GM19463 (cell line): ENCODE measurements around the gene UNC13C.

ENCODE experiments used
- ATAC-seq: cut with Tn5 transposase; IDR thresholded peaks from one replicate; pipeline ENCODE4 v1.9.1; 2021; ENCODE audit warnings: mild to moderate bottlenecking, moderate library complexity; ENCODE audit not compliant: unreplicated experiment

Gene UNC13C

DNA sequence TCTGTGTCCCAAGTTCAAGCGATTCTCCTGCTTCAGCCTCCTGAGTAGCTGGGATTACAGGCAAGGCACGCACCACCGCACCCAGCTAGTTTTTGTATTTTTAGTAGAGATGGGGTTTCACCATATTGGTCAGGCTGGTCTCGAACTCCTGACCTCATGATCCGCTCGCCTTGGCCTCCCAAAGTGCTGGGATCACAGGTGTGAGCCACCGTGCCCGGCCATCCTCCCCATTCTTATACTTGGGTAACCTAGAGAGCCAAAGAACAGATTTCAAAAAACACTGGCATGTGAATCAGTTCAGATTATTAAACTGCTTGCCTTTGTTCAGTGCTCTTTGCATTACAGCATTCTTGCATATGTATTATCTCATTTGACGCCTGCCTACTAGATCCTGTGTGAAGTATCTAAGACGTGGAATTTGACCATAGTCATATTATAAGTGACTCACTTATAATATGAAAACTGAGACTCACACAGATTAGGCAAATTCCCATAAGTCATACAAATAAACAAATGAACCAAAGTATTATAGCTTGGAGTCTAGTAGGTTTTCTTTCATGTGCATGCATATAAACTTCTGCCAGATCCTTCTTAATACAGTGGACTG, 123.5 kb downstream of the UNC13C start:
- ATAC-seq: no peak

DNA sequence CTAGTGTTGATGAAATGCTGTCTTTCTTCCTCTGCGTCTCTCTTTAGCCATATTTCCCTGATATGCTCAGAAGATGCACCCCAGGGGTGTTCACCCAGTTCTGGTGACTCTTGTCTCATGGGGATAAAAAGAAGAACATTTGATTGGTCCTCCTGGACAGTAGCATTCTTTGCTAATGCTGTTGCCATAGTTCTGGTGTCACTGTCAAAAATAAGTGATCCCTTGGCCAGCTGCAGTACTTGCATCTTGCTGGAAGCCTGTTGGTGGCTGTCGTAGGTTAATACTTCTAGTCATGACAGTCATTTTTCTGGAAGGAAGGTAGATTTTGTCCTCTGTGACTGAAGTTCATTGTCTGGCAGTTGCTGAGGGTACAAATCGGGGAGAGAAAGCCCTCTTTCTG, 124.5 kb downstream of the UNC13C start:
- no peak for ATAC-seq

DNA sequence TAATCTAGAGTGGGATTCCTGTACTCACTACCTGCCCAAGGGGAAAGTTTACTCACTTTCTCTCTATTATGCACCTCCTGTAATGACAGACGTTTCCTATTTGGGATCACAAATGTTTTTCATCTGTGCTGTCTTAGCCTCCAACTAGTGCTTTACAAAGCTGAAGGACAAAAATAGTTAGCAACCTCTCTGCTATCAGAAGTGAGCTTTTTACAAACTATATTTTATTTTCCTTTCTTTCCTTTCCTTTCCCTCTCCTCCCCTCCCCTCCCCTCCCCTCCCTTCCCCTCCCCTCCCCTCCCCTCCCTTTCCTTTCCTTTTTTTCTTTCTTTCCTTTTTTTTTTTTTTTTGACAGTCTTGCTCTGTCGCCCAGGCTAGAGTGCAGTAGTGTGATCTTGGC, 130.8 kb downstream of the UNC13C start:
- no peak for ATAC-seq

DNA sequence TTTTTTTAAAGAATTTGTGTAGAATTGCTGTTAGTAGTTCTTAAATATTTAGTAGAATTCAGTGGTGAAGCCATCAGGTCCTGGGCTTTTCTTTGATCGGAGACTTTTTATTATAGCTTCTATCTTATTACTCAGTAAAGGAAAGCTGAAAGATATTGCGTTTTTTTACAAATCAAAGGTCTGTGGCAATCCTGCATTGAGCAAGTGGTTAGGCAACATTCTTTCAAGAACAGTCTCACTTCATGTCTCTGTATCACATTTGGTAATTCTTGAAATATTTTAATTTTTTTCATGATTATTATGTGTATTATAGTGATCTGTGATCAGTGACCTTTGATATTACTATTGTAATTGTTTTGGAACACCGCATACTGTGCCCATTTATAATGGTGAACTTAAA, 140.8 kb downstream of the UNC13C start:
- no peak for ATAC-seq

DNA sequence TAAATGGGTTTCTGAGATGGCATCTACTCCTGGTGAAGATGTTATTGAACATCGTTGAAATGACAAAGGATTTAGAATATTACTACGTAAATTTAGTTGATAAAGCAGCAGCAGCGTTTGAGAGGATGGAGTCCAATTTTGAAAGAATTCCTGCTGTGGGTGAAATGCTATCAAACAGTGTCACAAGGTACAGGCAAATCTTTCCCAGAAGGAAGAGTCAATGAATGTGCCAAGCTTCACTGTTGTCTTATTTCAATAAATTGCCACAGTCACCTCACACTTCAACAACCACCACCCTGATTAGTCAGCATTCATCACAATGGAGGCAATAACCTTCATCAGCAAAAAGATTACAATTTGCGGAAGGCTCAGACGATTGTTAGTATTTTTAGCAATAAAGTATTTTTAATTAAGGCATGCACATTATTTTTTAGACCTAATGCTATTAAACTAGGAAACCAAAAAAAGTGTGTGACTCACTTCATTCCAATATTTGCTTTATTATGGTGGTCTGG, 142.8 kb downstream of the UNC13C start:
- no peak for ATAC-seq

DNA sequence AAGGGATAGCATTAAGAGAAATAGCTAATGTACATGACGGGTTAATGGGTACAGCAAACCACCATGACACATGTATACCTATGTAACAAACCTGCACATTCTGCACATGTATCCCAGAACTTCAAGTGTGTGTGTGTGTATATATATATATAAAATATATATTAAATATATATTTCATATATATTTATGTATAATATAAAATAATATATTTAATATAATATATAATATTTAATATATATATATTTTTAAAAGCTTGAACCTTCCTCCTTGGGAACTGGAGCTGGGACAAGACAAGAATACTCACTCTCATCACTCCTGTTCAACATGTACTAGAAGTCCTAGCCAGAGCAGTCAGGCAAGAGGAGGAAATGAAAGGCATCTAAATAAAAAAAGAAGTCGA, 149.3 kb downstream of the UNC13C start:
- ATAC-seq: no peak

DNA sequence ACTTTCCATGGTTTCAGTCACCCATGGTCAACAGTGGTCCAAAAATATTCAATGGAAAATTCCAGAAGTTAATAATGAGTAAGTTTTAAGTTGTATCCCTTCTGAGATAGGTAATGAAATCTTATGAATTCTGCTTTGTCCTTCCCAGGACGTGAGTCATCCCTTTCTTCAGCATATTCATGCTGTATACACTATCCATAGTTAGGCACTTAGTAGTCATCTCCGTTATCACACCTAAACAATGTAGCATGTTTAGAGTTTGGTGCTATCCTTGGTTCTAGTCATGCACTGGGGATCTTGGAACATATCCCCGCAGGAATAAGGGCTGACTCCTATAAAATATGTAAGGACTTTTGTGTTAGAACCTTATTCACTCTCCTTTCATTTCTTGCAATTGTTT, 153.2 kb downstream of the UNC13C start:
- ATAC-seq: no peak

DNA sequence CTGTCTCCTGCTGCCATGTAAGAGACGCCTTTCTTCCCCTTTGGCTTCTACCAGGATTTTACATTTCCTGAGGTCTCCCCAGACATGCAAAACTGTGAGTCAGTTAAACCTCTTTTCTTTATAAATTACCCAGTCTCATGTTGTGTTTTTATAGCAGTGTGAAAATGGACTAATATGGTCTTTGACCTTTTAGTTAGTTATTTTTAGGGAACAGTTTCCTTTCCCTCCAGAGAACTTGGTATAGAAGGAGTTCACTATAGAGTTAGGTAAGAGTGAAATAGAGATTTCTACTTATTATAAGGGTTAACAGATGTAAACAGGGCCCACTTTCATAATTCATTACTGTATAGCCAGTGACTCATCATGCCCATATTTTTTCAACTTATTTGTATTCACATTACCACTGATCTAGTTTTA, 170.9 kb downstream of the UNC13C start:
- ATAC-seq: no peak

DNA sequence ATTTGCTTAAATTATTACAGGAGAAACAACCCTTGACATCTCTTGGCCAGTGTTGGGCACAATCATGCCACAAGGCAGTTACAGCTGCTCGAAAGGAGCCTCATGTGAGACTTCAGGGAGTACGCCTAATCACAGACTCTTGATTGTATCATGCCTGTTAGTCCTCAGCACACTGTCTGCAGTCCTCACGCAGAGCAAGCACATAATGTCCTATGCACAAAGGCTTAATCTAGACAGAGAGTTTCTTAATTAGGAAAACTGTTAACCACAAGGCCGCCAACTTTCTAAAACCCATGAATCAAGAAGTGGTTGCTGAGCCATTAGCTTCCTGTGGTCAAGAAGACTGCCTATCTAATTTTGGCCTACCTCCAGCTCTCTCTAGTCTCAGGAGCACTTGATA, 172.0 kb downstream of the UNC13C start:
- peak; percentile 91 for ATAC-seq

DNA sequence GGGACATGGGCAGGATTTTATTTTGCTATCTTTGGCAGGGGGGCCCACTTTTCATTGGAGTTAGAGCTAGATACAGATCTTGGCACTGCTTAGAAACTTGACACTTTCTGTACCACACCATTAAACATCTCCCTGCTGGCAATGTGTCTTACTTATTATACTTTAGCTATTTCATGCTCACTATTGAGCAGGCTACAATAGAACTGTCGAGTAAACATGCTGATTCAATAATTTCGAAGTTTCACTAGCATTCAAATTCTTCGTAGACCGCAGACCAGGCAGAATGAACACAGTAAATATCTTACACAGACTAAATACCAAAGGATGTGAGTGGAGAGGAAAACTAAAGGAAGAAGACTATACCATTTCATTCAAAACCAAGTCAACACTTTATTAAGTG, 180.8 kb downstream of the UNC13C start:
- no peak for ATAC-seq

DNA sequence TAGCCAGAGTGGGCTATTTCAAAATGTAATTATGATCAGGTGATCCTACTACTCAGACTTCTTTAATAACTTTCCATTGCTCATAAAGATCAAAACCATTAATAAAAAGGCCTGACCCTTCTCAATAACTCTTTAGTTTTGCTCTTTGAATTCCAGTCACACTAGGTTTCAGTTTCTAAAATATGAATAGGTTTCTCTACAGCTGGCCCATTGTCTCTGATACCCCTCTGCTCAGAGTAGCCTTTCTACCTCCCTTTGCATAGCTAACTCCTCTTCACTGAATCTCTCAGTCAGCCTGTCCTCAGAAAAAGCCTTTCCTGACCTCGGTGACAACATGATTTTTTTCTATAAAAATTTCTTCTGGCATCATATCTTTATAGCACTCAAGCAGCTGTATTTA, 209.1 kb downstream of the UNC13C start:
- ATAC-seq: no peak

DNA sequence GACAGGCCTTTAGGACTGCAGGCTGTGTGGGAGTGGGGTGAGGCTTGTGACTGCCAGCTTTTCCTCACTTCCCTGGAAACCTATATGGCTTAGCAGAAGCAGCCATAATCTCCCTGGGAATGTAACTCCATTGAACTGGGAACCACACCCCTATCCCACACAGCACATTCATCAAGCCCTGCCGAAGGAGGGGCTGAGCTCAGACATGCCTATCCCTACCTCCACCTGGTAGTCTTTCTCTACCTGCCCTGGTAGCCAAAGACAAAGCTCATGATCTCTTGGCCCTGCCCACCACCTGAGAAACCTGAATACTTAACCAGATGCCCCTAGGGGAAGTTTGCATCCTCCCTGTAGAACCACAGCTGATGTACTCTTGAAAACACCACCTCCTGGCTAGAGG, 219.8 kb downstream of the UNC13C start:
- no peak for ATAC-seq

DNA sequence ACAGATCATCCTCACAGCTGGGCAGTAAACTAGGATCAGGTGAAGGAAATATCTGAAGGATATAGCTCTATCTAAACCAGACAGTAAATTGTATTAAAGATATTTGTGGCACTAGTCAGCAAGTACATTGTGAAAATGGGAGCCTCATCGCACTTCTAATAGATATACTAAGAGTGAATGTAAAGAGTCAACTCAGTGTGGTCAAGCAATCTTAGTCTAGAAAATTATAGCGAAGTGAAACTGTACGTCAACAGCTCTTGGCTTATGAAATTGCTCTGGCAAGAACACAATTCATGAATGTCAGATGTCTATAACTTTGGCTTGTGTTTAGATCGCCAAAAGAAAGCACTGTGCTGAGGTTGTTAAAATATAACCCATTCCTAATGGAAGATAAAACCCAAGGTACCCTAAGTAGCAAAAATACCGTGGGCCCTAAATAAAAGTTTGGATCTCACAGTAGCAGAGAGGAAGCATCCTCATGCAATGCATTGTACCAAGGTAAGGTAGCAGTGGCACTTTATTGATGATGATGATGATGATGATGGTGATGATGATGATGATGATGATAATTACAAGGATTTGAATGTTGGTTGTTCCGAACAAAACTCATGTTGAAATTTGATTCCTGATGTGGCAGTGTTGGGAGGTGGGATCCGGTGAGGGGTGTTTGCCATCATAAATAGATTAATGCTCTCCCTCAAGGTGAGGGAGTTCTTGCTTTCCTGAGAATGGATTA, 228.5 kb downstream of the UNC13C start:
- no peak for ATAC-seq

DNA sequence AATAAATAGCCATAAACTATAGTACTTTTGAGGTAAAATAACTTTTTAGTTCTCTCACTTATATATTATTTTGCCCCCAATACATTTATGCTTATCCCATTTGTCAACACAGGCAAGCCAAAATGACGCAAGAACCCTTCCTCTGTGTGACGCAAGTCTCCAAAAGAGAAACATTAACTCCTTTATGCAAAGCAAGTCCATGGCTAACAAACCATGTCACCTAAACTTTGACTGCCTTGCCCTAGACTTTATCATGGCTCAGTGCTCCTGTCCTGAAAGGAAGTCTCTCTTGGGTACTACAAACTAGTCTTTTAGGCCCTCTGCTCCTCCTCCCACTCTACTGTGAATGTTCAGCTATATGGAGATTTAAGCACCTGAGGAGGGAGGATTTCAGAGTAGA, 230.5 kb downstream of the UNC13C start:
- ATAC-seq: no peak

DNA sequence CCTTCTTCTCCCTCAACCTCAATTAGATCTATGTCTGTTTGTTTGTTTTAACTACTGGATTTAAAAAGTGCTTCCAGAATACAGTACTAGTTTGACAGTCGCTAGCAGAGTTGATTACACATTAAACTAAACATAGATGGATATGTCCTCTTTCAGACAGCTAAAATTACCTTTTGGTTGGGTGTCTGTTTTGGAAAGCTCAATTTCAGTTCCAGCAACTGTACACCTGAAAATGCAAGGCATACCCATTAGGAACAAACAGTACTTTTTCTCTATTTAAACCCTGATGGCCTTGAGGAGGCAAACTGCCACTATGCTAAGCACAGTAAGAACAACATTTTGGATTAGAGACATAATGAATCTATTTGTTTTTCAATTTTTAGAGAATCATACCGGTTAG, 234.4 kb downstream of the UNC13C start:
- ATAC-seq: no peak

DNA sequence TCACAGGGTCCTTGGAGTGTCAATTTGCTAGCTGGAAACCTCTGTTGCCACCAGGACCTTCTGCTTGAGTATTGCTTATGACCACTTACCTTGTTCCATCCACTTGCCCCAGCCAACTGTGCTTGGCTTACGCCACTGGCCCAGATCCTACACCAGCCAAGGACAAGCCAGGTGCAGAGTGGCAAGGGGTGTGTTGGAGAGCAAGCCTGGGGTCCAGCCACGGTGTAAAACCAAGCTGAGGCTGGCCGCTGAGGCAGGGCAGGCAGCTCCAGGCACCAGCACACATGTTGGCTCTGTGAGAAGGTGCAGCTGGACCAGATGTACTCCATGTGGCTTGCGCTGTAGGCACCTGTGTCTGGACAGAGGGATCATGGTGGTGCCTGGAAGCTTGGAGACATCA, 248.2 kb downstream of the UNC13C start:
- ATAC-seq: no peak

DNA sequence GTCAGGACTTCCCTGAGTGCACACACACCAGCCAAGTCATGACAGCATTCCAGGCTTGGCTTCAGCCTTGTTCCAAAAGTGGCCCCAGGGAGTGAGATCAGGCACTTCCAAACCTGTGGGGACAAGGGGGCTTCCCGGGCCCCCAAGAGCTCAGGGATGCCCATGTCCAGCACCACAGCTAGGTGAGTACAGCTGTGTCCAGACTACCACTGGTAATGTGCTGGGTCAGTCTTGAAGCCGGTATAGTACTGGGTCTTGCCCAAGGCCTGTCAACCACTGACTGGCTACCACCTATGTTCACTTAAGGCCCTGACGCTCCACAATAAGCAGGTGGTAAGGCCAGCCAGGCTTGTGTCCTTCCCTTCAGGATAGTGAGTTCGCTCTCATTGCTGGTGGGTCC, 249.3 kb downstream of the UNC13C start:
- no peak for ATAC-seq

DNA sequence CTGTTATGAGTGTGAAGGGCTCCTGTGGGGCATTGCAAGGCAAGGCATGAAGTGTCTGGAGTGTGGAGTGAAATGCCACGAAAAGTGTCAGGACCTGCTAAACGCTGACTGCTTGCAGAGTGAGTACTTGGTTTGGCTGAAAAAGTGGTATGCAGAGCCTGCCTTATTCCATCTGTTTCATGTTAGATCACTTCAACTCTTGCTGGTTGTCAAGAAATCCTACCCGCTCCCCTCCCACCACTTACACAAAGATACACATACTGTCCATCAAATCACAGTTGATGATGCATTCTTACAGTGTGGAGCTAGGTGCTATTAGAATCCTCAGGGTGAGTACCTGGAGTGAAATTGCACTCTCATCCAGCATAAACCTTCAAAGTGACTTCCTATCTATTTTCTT, 272.1 kb downstream of the UNC13C start:
- ATAC-seq: no peak

DNA sequence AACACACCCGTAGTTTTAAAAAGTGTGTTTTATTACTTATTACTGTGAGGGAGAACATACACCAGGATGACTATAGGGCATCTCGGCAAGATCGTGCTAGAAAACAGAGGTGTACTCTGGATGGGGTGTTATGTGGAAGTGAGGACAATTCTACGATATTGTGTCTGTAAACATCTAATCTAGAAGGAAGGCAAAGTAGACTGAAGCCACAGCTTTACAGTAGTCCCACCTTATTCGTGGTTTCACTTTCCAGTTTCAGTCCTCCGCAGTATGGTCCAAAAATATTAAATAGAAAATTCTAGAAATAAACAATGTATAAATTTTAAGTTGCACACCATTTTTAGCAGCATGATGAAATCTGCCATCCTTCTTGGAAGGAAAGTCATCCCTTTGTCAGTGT, 277.9 kb downstream of the UNC13C start:
- no peak for ATAC-seq

DNA sequence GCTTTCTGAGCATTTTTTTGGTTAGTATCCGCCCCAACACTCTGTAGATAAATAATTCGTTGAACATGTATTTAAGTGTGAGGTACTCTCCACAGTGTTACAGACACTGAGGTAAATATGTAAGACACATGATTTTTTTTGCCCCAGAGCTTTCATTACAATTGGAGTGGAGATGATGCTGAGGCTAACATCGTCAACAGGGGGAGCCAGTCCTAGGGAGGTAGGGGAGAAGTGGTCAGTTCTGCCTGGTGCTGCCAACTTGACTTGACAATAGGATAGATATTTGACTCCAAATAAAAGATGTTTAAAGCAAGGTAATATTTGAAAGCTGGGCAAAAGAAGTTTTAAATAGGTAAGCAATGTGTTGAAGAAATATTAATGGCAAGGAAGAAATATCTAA, 295.7 kb downstream of the UNC13C start:
- no peak for ATAC-seq

DNA sequence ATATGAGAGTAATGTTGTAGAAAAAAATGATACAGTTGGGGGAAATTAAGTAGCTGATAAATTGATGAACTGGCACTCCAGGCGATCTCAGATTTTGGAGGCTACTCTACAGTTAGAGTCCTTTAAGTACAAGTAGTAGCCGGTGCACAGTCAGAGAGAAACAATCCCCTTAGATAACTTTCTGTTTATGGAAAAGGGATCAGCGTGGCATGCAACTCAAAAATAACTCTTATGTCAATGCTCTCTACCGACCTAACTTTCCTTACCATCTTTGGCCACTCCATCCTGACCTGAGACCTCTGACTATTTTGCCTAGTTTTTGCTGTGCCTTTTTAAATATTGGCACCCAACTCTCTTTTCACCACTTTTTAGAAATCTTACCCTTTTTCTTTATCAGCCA, 299.6 kb downstream of the UNC13C start:
- no peak for ATAC-seq

DNA sequence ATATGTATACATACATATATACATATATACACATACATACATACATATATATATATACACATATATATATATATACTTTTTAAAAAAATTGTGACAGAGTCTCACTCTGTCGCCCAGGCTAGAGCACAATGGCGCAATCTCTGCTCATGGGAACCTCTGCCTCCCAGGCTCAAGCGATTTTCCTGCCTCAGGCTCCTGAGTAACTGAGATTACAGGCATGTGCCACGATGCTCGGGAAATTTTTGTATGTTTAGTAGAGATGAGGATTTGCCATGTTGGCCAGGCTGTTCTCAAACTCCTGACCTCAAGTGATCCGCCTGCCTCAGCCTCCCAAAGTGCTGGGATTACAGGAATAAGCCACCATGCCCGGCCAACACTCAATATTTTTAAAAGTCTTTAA, 302.5 kb downstream of the UNC13C start:
- ATAC-seq: no peak
